GM12878 (cell line): ENCODE measurements around the gene COL16A1. TPM values are rescaled to one million over a fixed set of nuclear protein-coding genes. Genes with fewer than 3 reads are reported as not detected.

Source experiments
- ATAC-seq: fragments of 200-7000 bp; cut with Tn5 transposase; 3 replicates; pipeline ENCODE4 v1.9.1; 2020; ENCODE audit warnings: mild to moderate bottlenecking, moderate library complexity
- BruUV-seq: library from RNA; stranded (reverse); fragments of 400-500 nt; replicated peaks from 2 replicates; lab custom pipeline; 2021; lab: Mats Ljungman, UMichigan
- CTCF ChIA-PET: fragments of 300-600 bp; sonication (Branson Sonifier 250); formaldehyde crosslinking; extraction: SDS; loops from one replicate; lab custom pipeline; 2021; ENCODE audit warnings: inconsistent platforms; lab: Yijun Ruan, JAX
- POLR2A ChIA-PET: fragments of 350-600 bp; formaldehyde crosslinking; extraction: SDS; loops from one replicate; lab custom pipeline; 2021; ENCODE audit warnings: inconsistent platforms; lab: Charles Lee
- RAD21 ChIA-PET: fragments of 300-600 bp; sonication (Branson Sonifier 250); formaldehyde crosslinking; loops from one replicate; lab custom pipeline; 2023; ENCODE audit warnings: antibody characterized with exemption; ENCODE audit not compliant: unreplicated experiment; lab: Charles Lee
- SMC1A ChIA-PET: fragments of 300-600 bp; sonication (Branson Sonifier 250); formaldehyde crosslinking; loops from one replicate; lab custom pipeline; 2023; ENCODE audit not compliant: unreplicated experiment, uncharacterized antibody; lab: Charles Lee
- DNase-seq: peaks from one replicate; pipeline ENCODE4 v3.0.0-alpha.2; 2011; ENCODE audit warnings: low read depth, low spot score
- FAIRE-seq: peaks from 3 replicates; lab custom pipeline; 2011; peaks lifted over from hg19 to GRCh38; lab: Jason Lieb, UNC
- H2AFZ ChIP-seq: 2 replicates; pipeline ENCODE4 v1.6.0; 2011; ENCODE audit warnings: low read depth, low read length, control low read depth; ENCODE audit not compliant: control insufficient read depth
- H3K27ac ChIP-seq: 2 replicates; pipeline ENCODE4 v1.5.1; 2011; ENCODE audit warnings: control low read depth; ENCODE audit not compliant: control insufficient read depth, insufficient read depth
- H3K27me3 ChIP-seq, 2 experiments: replicated peaks in 1 of 2; 2 replicates each; pipeline versions ENCODE4 v1.6.0 to v1.6.1; 2011; ENCODE audit warnings: low read length in 1 of 2; ENCODE audit not compliant: control insufficient read depth in 2 of 2, insufficient read depth in 2 of 2
- H3K36me3 ChIP-seq, 2 experiments: 2 replicates each; pipeline ENCODE4 v1.5.1; 2011; ENCODE audit warnings: low read length in 1 of 2; ENCODE audit not compliant: control insufficient read depth in 2 of 2, insufficient read depth in 2 of 2
- H3K4me1 ChIP-seq: 2 replicates; pipeline ENCODE4 v1.6.1; 2011; ENCODE audit warnings: mild to moderate bottlenecking, low read length, moderate library complexity, mixed read lengths; ENCODE audit not compliant: control insufficient read depth, insufficient read depth
- H3K4me2 ChIP-seq: 2 replicates; pipeline ENCODE4 v1.6.0; 2011; ENCODE audit warnings: control low read depth; ENCODE audit not compliant: control insufficient read depth, insufficient read depth
- H3K4me3 ChIP-seq: fragments of 200-600 bp; sonication (generic); 2 replicates; pipeline ENCODE4 v1.5.1; 2016
- H3K79me2 ChIP-seq: 2 replicates; pipeline ENCODE4 v1.6.0; 2011; ENCODE audit warnings: low read length; ENCODE audit not compliant: control insufficient read depth, insufficient read depth
- H3K9ac ChIP-seq: 2 replicates; pipeline ENCODE4 v1.8.0; 2011; ENCODE audit warnings: low read length, control low read depth, mixed read lengths; ENCODE audit not compliant: control insufficient read depth, insufficient read depth
- H3K9me3 ChIP-seq: replicated peaks from 3 replicates; pipeline ENCODE4 v1.5.1; 2011; ENCODE audit warnings: mild to moderate bottlenecking, low read length; ENCODE audit not compliant: control insufficient read depth, insufficient read depth
- H4K20me1 ChIP-seq: 2 replicates; pipeline ENCODE4 v1.6.0; 2011; ENCODE audit not compliant: control insufficient read depth, insufficient read depth
- CHD2 ChIP-seq: IDR thresholded peaks from 2 replicates; pipeline ENCODE4 v1.6.1; 2011; ENCODE audit warnings: low read depth, low read length, improper control_type of control experiment, borderline replicate concordance
- HCFC1 ChIP-seq: fragments of 150-350 bp; IDR thresholded peaks from 2 replicates; pipeline ENCODE4 v1.6.1; 2014; ENCODE audit warnings: low read length
- SUZ12 ChIP-seq: fragments of 200-600 bp; sonication (generic); IDR thresholded peaks from one replicate; pipeline ENCODE4 v1.6.1; 2018; ENCODE audit warnings: antibody characterized with exemption, mild to moderate bottlenecking; ENCODE audit not compliant: unreplicated experiment
- TARDBP ChIP-seq: IDR thresholded peaks from 2 replicates; pipeline ENCODE4 v1.6.1; 2016; ENCODE audit warnings: borderline replicate concordance
- ZNF207 ChIP-seq: fragments of 450-650 bp; IDR thresholded peaks from 2 replicates; pipeline ENCODE4 v1.6.1; 2014; ENCODE audit warnings: antibody characterized with exemption, mild to moderate bottlenecking, borderline replicate concordance
- WGBS: methylation state at CpG from one replicate; pipeline ENCODE4 v1.1.6; 2016; ENCODE audit warnings: low lambda C conversion rate; ENCODE audit not compliant: insufficient replicate concordance, insufficient coverage; ENCODE audit errors: missing lambda C conversion rate; 5-methylcytosine and 5-hydroxymethylcytosine counted together
- in situ Hi-C: fragments of 300-500 bp; cut with MboI; formaldehyde crosslinking; loops from 9 replicates; pipeline ENCODE4 v1.14.3; 2018; ENCODE audit warnings: mixed read lengths
- intact Hi-C: fragments of 100-400 bp; cut with micrococcal nuclease; formaldehyde crosslinking; loops from one replicate; pipeline ENCODE4 v1.14.2; 2022; ENCODE audit not compliant: unreplicated experiment
- polyA plus RNA-seq, 11 experiments: library from polyadenylated mRNA; depleted of rRNA in 4 of 11; unstranded in 6 of 11; stranded (reverse) in 5 of 11; fragments of >200 nt; fragmentation: Nextera tagmentation in 4 of 11; fragmentation: Illumina TruSeq in 1 of 11; extraction: Ambion mirVana in 4 of 11; extraction: Trizol in 1 of 11; gene quantifications; 1 replicate in 1 of 11; 2 replicates in 10 of 11; pipeline versions ENCODE4 v1.2.1 to v1.2.3, GENCODE V29; 2011 to 2016; ENCODE audit warnings: inconsistent platforms in 2 of 11, missing spikeins in 2 of 11, low read depth in 1 of 11
- total RNA-seq, 4 experiments: library from RNA; depleted of rRNA in 3 of 4; stranded (reverse); fragments of >200 nt in 3 of 4; fragmentation: Illumina TruSeq in 1 of 4; extraction: Trizol in 1 of 4; gene quantifications; 2 replicates each; pipeline versions ENCODE4 v1.2.1 to v1.2.3, GENCODE V29; 2013 to 2021
- TF ChIP-seq, protein P1 (sequence below): IDR thresholded peaks from 2 replicates; pipeline ENCODE4 v1.6.1; 2012; ENCODE audit warnings: improper control_type of control experiment, low read depth, low read length; ENCODE audit not compliant: insufficient replicate concordance
- TF ChIP-seq, protein P2 (sequence below): fragments of 150-350 bp; IDR thresholded peaks from 2 replicates; pipeline ENCODE4 v1.6.1; 2016; ENCODE audit warnings: low read depth, low read length

Gene COL16A1
- total and polyA plus RNA-seq, 10 of the 15 experiments (the other 5 are each of a cell fraction or from before 2014, with no cell fraction given), result 0.02 to 3.7 (median 0.59) TPM

- in situ Hi-C loops (no loop called here), intact Hi-C loops (no loop called here)
- FAIRE-seq, result no peak
- no peaks in the 10 kb centered on the region for H3K36me3 ChIP-seq
- H4K20me1 ChIP-seq, result no peaks in the 10 kb centered on the region
- ChIA-PET RAD21 (interaction anchor here (0.9 kb wide), 1 partner anchor 26 kb away, joined by 3 read pairs; no protein-coding TSS in a partner anchor), POLR2A (no interaction called here), SMC1A (interaction anchor here (1.0 to 1.3 kb wide), 3 partner anchors 26 to 124 kb away, joined by 3 to 4 read pairs (median 3); no protein-coding TSS in a partner anchor), CTCF (interaction anchor here (0.9 to 2.8 kb wide), 6 partner anchors 14 to 284 kb away, joined by 3 to 12 read pairs (median 4); no protein-coding TSS in a partner anchor)
- H3K9ac ChIP-seq, result no peak overlapping the region
- H3K4me2 ChIP-seq, result no peak overlapping the region
- ATAC-seq, result no peak
- no peaks in the 10 kb centered on the region for H3K4me1 ChIP-seq
- no peak for DNase-seq
- peaks cover 0 to 1% of the 10 kb centered on the region in 2 experiments; a peak in 1 of 4 replicates for H3K27me3 ChIP-seq
- H3K4me3 ChIP-seq, result no peak overlapping the region
- H2AFZ ChIP-seq, result no peak overlapping the region
- no peaks in the 10 kb centered on the region for H3K79me2 ChIP-seq
- H3K9me3 ChIP-seq, result no peaks in the 10 kb centered on the region
- TF ChIP-seq HCFC1, result no peak
- TF ChIP-seq ZNF207, result no peak
- 69% methylated on average over 4 of the region's 4 CpGs for WGBS
- H3K27ac ChIP-seq, result no peak overlapping the region
- no TSS peak for BruUV-seq
Measured at GRCh38 chr1:31678681-31679080, 25.1 kb downstream of the COL16A1 start.

DNA sequence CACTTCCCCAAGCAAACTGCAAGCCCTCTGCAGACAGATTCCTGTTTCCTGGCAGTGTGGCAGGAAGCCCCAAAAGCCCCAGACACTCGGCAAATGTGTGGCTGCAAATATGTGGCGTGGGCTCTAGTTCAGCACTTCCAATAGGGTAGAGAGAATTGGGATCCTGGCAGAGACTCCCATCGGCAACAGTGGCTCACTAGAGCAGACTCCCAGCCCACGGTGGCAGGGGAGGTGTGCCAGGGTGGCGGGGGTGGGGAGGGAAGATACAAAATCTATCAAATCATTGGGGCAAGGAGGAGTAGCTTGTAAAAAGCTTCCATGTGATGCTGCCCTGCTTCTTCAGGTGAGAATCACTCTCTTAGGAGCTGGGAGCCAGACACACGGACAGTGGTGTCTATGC, 25.9 kb downstream of the COL16A1 start:
- no peak overlapping the region for H3K9ac ChIP-seq
- BruUV-seq, result no TSS peak
- 0 out of 4 replicates have a peak, but pooled peaks cover 0 to 1% of the 10 kb centered on the region in 2 experiments for H3K27me3 ChIP-seq
- H3K4me2 ChIP-seq, result no peak overlapping the region
- 18% methylated on average over 5 of the region's 6 CpGs for WGBS
- H3K4me1 ChIP-seq, result no peaks in the 10 kb centered on the region
- in situ Hi-C loops (no loop called here), intact Hi-C loops (no loop called here)
- ChIA-PET POLR2A (interaction anchor here (0.6 kb wide), 1 partner anchor 101 kb away, joined by 5 read pairs; no protein-coding TSS in a partner anchor), SMC1A (interaction anchor here (0.9 to 1.3 kb wide), 2 partner anchors 11 to 123 kb away, joined by 3 read pairs; no protein-coding TSS in a partner anchor), RAD21 (no interaction called here), CTCF (interaction anchor here (0.9 to 2.8 kb wide), 5 partner anchors 13 to 283 kb away, joined by 3 to 12 read pairs (median 4); no protein-coding TSS in a partner anchor)
- FAIRE-seq (no peak), ATAC-seq (no peak), DNase-seq (no peak)
- no peaks in the 10 kb centered on the region for H3K36me3 ChIP-seq
- H2AFZ ChIP-seq, result no peak overlapping the region
- no peaks in the 10 kb centered on the region for H3K79me2 ChIP-seq
- H3K9me3 ChIP-seq, result no peaks in the 10 kb centered on the region
- H4K20me1 ChIP-seq, result no peaks in the 10 kb centered on the region
- H3K4me3 ChIP-seq, result no peak overlapping the region
- no peak overlapping the region for H3K27ac ChIP-seq
- TF ChIP-seq SUZ12, result no peak
- TF ChIP-seq, protein P1, sequence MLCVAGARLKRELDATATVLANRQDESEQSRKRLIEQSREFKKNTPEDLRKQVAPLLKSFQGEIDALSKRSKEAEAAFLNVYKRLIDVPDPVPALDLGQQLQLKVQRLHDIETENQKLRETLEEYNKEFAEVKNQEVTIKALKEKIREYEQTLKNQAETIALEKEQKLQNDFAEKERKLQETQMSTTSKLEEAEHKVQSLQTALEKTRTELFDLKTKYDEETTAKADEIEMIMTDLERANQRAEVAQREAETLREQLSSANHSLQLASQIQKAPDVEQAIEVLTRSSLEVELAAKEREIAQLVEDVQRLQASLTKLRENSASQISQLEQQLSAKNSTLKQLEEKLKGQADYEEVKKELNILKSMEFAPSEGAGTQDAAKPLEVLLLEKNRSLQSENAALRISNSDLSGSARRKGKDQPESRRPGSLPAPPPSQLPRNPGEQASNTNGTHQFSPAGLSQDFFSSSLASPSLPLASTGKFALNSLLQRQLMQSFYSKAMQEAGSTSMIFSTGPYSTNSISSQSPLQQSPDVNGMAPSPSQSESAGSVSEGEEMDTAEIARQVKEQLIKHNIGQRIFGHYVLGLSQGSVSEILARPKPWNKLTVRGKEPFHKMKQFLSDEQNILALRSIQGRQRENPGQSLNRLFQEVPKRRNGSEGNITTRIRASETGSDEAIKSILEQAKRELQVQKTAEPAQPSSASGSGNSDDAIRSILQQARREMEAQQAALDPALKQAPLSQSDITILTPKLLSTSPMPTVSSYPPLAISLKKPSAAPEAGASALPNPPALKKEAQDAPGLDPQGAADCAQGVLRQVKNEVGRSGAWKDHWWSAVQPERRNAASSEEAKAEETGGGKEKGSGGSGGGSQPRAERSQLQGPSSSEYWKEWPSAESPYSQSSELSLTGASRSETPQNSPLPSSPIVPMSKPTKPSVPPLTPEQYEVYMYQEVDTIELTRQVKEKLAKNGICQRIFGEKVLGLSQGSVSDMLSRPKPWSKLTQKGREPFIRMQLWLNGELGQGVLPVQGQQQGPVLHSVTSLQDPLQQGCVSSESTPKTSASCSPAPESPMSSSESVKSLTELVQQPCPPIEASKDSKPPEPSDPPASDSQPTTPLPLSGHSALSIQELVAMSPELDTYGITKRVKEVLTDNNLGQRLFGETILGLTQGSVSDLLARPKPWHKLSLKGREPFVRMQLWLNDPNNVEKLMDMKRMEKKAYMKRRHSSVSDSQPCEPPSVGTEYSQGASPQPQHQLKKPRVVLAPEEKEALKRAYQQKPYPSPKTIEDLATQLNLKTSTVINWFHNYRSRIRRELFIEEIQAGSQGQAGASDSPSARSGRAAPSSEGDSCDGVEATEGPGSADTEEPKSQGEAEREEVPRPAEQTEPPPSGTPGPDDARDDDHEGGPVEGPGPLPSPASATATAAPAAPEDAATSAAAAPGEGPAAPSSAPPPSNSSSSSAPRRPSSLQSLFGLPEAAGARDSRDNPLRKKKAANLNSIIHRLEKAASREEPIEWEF, result no peak
- TF ChIP-seq TARDBP, result no peak
- TF ChIP-seq, protein P2, sequence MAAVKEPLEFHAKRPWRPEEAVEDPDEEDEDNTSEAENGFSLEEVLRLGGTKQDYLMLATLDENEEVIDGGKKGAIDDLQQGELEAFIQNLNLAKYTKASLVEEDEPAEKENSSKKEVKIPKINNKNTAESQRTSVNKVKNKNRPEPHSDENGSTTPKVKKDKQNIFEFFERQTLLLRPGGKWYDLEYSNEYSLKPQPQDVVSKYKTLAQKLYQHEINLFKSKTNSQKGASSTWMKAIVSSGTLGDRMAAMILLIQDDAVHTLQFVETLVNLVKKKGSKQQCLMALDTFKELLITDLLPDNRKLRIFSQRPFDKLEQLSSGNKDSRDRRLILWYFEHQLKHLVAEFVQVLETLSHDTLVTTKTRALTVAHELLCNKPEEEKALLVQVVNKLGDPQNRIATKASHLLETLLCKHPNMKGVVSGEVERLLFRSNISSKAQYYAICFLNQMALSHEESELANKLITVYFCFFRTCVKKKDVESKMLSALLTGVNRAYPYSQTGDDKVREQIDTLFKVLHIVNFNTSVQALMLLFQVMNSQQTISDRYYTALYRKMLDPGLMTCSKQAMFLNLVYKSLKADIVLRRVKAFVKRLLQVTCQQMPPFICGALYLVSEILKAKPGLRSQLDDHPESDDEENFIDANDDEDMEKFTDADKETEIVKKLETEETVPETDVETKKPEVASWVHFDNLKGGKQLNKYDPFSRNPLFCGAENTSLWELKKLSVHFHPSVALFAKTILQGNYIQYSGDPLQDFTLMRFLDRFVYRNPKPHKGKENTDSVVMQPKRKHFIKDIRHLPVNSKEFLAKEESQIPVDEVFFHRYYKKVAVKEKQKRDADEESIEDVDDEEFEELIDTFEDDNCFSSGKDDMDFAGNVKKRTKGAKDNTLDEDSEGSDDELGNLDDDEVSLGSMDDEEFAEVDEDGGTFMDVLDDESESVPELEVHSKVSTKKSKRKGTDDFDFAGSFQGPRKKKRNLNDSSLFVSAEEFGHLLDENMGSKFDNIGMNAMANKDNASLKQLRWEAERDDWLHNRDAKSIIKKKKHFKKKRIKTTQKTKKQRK, result no peak
- no peak for TF ChIP-seq CHD2
